GM23338 (cell line): Measurements from ENCODE around the gene ZNF775. TPM values are rescaled to one million over a fixed set of nuclear protein-coding genes. Genes with fewer than 3 reads are reported as not detected.

Experiments used
- ATAC-seq: fragments of 200-7000 bp; cut with Tn5 transposase; 3 replicates; pipeline ENCODE4 v1.9.1; 2020
- DNase-seq: peaks from one replicate; pipeline ENCODE4 v3.0.0-alpha.2; 2015; ENCODE audit warnings: low spot score
- H2AFZ ChIP-seq: fragments of 200-600 bp; sonication (generic); 2 replicates; pipeline ENCODE4 v1.8.0; 2016; ENCODE audit warnings: antibody characterized with exemption, mild to moderate bottlenecking, moderate library complexity
- H3F3A ChIP-seq: fragments of 200-600 bp; sonication (generic); replicated peaks from 2 replicates; pipeline ENCODE4 v1.8.0; 2017; ENCODE audit warnings: antibody characterized with exemption, mixed run types, low read depth
- H3K27ac ChIP-seq: fragments of 200-600 bp; sonication (generic); 2 replicates; pipeline ENCODE4 v1.6.1; 2016; ENCODE audit warnings: low read depth
- H3K27me3 ChIP-seq: fragments of 200-600 bp; sonication (generic); 2 replicates; pipeline ENCODE4 v1.8.0; 2016; ENCODE audit warnings: mild to moderate bottlenecking, mixed run types, moderate library complexity; ENCODE audit not compliant: insufficient read depth
- H3K36me3 ChIP-seq: fragments of 200-600 bp; sonication (generic); 2 replicates; pipeline ENCODE4 v1.8.0; 2016; ENCODE audit warnings: mild to moderate bottlenecking; ENCODE audit not compliant: insufficient read depth
- H3K4me1 ChIP-seq: fragments of 200-600 bp; sonication (generic); 2 replicates; pipeline ENCODE4 v1.8.0; 2016; ENCODE audit warnings: mild to moderate bottlenecking, moderate library complexity; ENCODE audit not compliant: insufficient read depth
- H3K4me2 ChIP-seq: fragments of 200-600 bp; sonication (generic); 2 replicates; pipeline ENCODE4 v1.7.1; 2017; ENCODE audit warnings: mixed run types
- H3K4me3 ChIP-seq: fragments of 200-600 bp; sonication (generic); 2 replicates; pipeline ENCODE4 v1.6.1; 2016; ENCODE audit warnings: mixed run types
- H3K79me2 ChIP-seq: fragments of 200-600 bp; sonication (generic); replicated peaks from 2 replicates; pipeline ENCODE4 v1.8.0; 2017; ENCODE audit warnings: mild to moderate bottlenecking; ENCODE audit not compliant: insufficient read depth
- H3K9me2 ChIP-seq: fragments of 200-600 bp; sonication (generic); 2 replicates; pipeline ENCODE4 v1.8.0; 2017; ENCODE audit not compliant: insufficient read depth
- H4K20me1 ChIP-seq: fragments of 200-600 bp; sonication (generic); replicated peaks from 2 replicates; pipeline ENCODE4 v1.8.0; 2017; ENCODE audit warnings: mild to moderate bottlenecking; ENCODE audit not compliant: insufficient read depth
- H3K27ac Mint-ChIP-seq: 2 replicates; pipeline ENCODE4 v1.8.0; 2020; ENCODE audit warnings: inconsistent platforms, mild to moderate bottlenecking, moderate library complexity, mixed read lengths
- H3K27me3 Mint-ChIP-seq: 3 replicates; pipeline ENCODE4 v1.8.0; 2022; ENCODE audit warnings: low read depth, mild to moderate bottlenecking, moderate library complexity, mixed read lengths, inconsistent platforms; ENCODE audit not compliant: insufficient read depth, poor library complexity
- H3K36me3 Mint-ChIP-seq: 3 replicates; pipeline ENCODE4 v1.8.0; 2021; ENCODE audit warnings: low read depth, mild to moderate bottlenecking, inconsistent platforms, moderate library complexity, mixed read lengths
- H3K4me1 Mint-ChIP-seq: 3 replicates; pipeline ENCODE4 v1.8.0; 2020; ENCODE audit warnings: mild to moderate bottlenecking, inconsistent platforms, mixed read lengths
- H3K4me3 Mint-ChIP-seq: 3 replicates; pipeline ENCODE4 v1.8.0; 2021; ENCODE audit warnings: moderate library complexity, mild to moderate bottlenecking, inconsistent platforms, mixed read lengths
- H3K9me3 Mint-ChIP-seq: 3 replicates; pipeline ENCODE4 v1.8.0; 2020; ENCODE audit warnings: moderate library complexity, mild to moderate bottlenecking, inconsistent platforms, mixed read lengths
- CREB1 ChIP-seq: fragments of 250-450 bp; sonication (Bioruptor Pico); IDR thresholded peaks from 2 replicates; pipeline ENCODE4 v1.5.0; 2020; ENCODE audit warnings: low read depth, mild to moderate bottlenecking, moderate library complexity
- CTCF ChIP-seq, 2 experiments: fragments of 200-600 bp in 1 of 2; sonication (generic) in 1 of 2; conservative IDR thresholded peaks; 2 replicates each; pipeline versions ENCODE4 v1.5.1 to v1.6.1; 2016 to 2017; ENCODE audit warnings: antibody characterized with exemption in 2 of 2, low read depth in 2 of 2, mild to moderate bottlenecking in 2 of 2, moderate library complexity in 1 of 2
- ETS1 ChIP-seq: IDR thresholded peaks from 2 replicates; pipeline ENCODE4 v1.6.1; 2016; ENCODE audit warnings: antibody characterized with exemption
- EZH2 ChIP-seq: fragments of 200-600 bp; sonication (generic); IDR thresholded peaks from one replicate; pipeline ENCODE4 v1.8.0; 2017; ENCODE audit warnings: antibody characterized with exemption, mild to moderate bottlenecking, low read depth; ENCODE audit not compliant: unreplicated experiment
- JUNB ChIP-seq: IDR thresholded peaks from one replicate; pipeline ENCODE4 v1.6.1; 2016; ENCODE audit warnings: antibody characterized with exemption; ENCODE audit not compliant: unreplicated experiment
- NANOG ChIP-seq: IDR thresholded peaks from 2 replicates; pipeline ENCODE4 v1.6.1; 2016; ENCODE audit warnings: antibody characterized with exemption, borderline replicate concordance
- POLR2AphosphoS5 ChIP-seq: IDR thresholded peaks from 2 replicates; pipeline ENCODE4 v1.6.1; 2016; ENCODE audit warnings: antibody characterized with exemption, low read depth
- REST ChIP-seq: IDR thresholded peaks from one replicate; pipeline ENCODE4 v1.6.1; 2018; ENCODE audit warnings: antibody characterized with exemption; ENCODE audit not compliant: unreplicated experiment
- STAT1 ChIP-seq: IDR thresholded peaks from one replicate; pipeline ENCODE4 v1.6.1; 2016; ENCODE audit warnings: antibody characterized with exemption; ENCODE audit not compliant: unreplicated experiment
- ZNF331 ChIP-seq: fragments of 250-450 bp; sonication (Bioruptor Pico); IDR thresholded peaks from 2 replicates; pipeline ENCODE4 v1.5.0; 2020; ENCODE audit warnings: low read depth, mild to moderate bottlenecking, moderate library complexity
- polyA plus RNA-seq: library from polyadenylated mRNA; unstranded; fragments of >200 nt; fragmentation: Nextera tagmentation; extraction: Ambion mirVana; gene quantifications from 2 replicates; pipeline ENCODE4 v1.2.1, GENCODE V29; 2016
- total RNA-seq: library from RNA; depleted of rRNA; stranded (reverse); fragments of >200 nt; shearing (Covaris generic); gene quantifications from 2 replicates; pipeline ENCODE4 v1.2.3, GENCODE V29; 2014

ZNF775 gene
- total and polyA plus RNA-seq, 2 experiments from 2014 or later: 4.5 to 38.2 TPM

GRCh38 chr7:150408393-150409299 is 29.5 kb downstream of the ZNF775 start:
- ATAC-seq (no peak), DNase-seq (no peak)
- no peaks in the 10 kb centered on the region for H3K9me2 ChIP-seq
- H3K4me1 ChIP-seq: peaks cover 25% of the 10 kb centered on the region
- H3K27me3 ChIP-seq: no peaks in the 10 kb centered on the region
- H4K20me1 ChIP-seq: no peaks in the 10 kb centered on the region; the same call in 1 of the 2 replicates
- H3K27ac ChIP-seq: no peak overlapping the region
- TF ChIP-seq EZH2 (no peak), POLR2AphosphoS5 (no peak), CTCF (conservative IDR thresholded peaks at IDR 0.05; ENCODE audit: low read depth in 2 of 2) (no peak), STAT1 (no peak)
- no peak overlapping the region for H3K4me2 ChIP-seq
- H3K4me3 ChIP-seq: no peak overlapping the region
- H2AFZ ChIP-seq: no peak overlapping the region
- H3K79me2 ChIP-seq: peaks cover 26% of the 10 kb centered on the region
- Mint-ChIP-seq H3K4me3 (no peak overlapping the region; the same call in 2 of the 3 replicates), H3K27ac (peak overlapping the region; percentile 61; the same call in 1 of the 2 replicates), H3K27me3 (peaks cover 30% of the 10 kb centered on the region), H3K4me1 (peaks cover 43% of the 10 kb centered on the region), H3K9me3 (no peaks in the 10 kb centered on the region; the same call in none of the 3 replicates), H3K36me3 (peaks cover 49% of the 10 kb centered on the region)
- H3K36me3 ChIP-seq: peaks cover 5% of the 10 kb centered on the region; the same call in 1 of the 2 replicates
- H3F3A ChIP-seq: peaks cover 21% of the 10 kb centered on the region

DNA sequence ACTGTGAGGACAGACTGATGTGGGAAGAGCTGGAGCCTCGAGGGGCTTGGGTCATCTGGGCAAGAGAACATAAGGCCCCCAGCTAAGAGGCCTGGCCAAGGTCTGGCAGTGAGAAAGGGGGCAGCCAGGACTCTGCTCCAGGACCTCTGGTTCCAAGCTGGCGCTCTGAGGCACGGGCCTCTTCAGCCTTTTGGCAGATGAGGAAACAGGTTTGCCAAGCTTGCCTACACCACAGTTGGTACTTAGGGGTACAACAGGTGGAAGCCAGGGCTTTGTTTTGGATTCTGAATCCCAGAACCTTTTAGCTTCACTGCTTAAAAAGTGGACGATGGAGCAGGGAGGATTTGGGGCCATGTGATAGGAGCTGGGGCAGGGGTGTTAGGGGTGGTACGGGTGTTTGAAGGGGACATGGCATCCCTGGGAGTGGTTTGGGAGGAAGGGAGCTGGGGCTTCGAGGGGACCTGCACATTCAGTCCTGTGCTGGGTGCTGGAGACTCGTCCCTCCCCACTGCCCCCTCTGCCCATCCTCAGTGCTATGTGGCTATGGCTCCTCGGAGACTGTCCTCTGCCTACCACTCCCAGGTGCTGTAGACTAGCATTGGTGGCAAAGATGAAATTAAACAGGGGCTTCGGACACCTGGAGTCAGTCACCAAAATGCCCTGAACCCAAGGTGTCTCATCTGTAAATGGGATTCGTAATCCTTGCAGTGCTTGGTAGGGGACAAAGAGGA is 30.3 kb downstream of the ZNF775 start:
- Histone ChIP-seq H3K27ac (no peak overlapping the region), H3K4me1 (peaks cover 17% of the 10 kb centered on the region), H3K79me2 (peaks cover 24% of the 10 kb centered on the region), H3K4me2 (no peak overlapping the region), H2AFZ (no peak overlapping the region), H3K36me3 (peaks cover 5% of the 10 kb centered on the region; the same call in 1 of the 2 replicates), H3K9me2 (no peaks in the 10 kb centered on the region), H3K27me3 (no peaks in the 10 kb centered on the region), H3F3A (peaks cover 12% of the 10 kb centered on the region), H4K20me1 (no peaks in the 10 kb centered on the region; the same call in 1 of the 2 replicates), H3K4me3 (no peak overlapping the region)
- ATAC-seq (no peak), DNase-seq (no peak)
- Mint-ChIP-seq H3K27me3 (peaks cover 24% of the 10 kb centered on the region), H3K27ac (peak overlapping the region; percentile 40; the same call in 1 of the 2 replicates), H3K4me1 (peaks cover 35% of the 10 kb centered on the region), H3K4me3 (no peak overlapping the region), H3K9me3 (no peaks in the 10 kb centered on the region; the same call in none of the 3 replicates), H3K36me3 (peaks cover 49% of the 10 kb centered on the region)
- TF ChIP-seq POLR2AphosphoS5: 0 out of 2 replicates have a peak, but pooled peaks have one; percentile 5
- TF ChIP-seq STAT1: no peak
- no peak for TF ChIP-seq CREB1 (CRISPR knock-in tag)
- TF ChIP-seq REST: no peak
- TF ChIP-seq ETS1: no peak
- no peak for TF ChIP-seq ZNF331 (CRISPR knock-in tag)
- TF ChIP-seq NANOG: no peak
- TF ChIP-seq JUNB: no peak
